ENCODE results near the gene HELLS. TPM values are rescaled to one million over a fixed set of nuclear protein-coding genes. Genes with fewer than 3 reads are reported as not detected.

Gene HELLS
- total RNA-seq (2021) = 177 and 181 TPM in 2 replicates
- percentile 95 among the genes with signal in this experiment for Bru-seq, nascent RNA
- percentile 98 among the genes with signal in this experiment for BruChase-seq, experiment 1, labeled RNA remaining after a 2-hour chase
- percentile 98 among the genes with signal in this experiment for BruChase-seq, experiment 2, labeled RNA remaining after a 6-hour chase
- long read RNA-seq, transcript HELLS-202 (22 exons, 3,099 nt) = major isoform, 35 of 103 reads
- long read RNA-seq, partial matches to known transcripts = 15 of 103 reads
- long read RNA-seq, other reads (novel, unspliced or antisense) = 50 of 103 reads

- H3K27ac ChIP-seq (ENCODE audit: low read depth, low read length, poor library complexity, severe bottlenecking) = peak within 1 kb of the TSS; percentile 90
- peak; percentile 90 for DNase-seq (ENCODE audit: low spot score)
- no TSS peak for BruUV-seq (replicated peaks)
- ChIA-PET POLR2A (ENCODE audit: low non-redundant PET) (interaction anchor here (0.5 kb wide), 1 partner anchor 20 kb away, joined by 3 read pairs; no protein-coding TSS in a partner anchor), CTCF (interaction anchor here (0.5 kb wide), 1 partner anchor 1697 kb away, joined by 4 read pairs; the partner anchor contains the start of gene EXOC6)
- peak within 1 kb of the TSS; percentile 90 for H3K4me3 ChIP-seq (ENCODE audit: low read depth, low read length, poor library complexity, severe bottlenecking)
- TF ChIP-seq, protein P1, sequence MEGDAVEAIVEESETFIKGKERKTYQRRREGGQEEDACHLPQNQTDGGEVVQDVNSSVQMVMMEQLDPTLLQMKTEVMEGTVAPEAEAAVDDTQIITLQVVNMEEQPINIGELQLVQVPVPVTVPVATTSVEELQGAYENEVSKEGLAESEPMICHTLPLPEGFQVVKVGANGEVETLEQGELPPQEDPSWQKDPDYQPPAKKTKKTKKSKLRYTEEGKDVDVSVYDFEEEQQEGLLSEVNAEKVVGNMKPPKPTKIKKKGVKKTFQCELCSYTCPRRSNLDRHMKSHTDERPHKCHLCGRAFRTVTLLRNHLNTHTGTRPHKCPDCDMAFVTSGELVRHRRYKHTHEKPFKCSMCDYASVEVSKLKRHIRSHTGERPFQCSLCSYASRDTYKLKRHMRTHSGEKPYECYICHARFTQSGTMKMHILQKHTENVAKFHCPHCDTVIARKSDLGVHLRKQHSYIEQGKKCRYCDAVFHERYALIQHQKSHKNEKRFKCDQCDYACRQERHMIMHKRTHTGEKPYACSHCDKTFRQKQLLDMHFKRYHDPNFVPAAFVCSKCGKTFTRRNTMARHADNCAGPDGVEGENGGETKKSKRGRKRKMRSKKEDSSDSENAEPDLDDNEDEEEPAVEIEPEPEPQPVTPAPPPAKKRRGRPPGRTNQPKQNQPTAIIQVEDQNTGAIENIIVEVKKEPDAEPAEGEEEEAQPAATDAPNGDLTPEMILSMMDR (conservative IDR thresholded peaks at IDR 0.05; ENCODE audit: low read depth, low read length) = no peak
- no peak for TF ChIP-seq EZH2 (IDR thresholded peaks at IDR 0.05; ENCODE audit: borderline replicate concordance, low read depth, low read length, poor library complexity, severe bottlenecking)
- intact Hi-C loops (cut with micrococcal nuclease; ENCODE audit: unreplicated experiment) = no loop called here
- H3K9me3 ChIP-seq (ENCODE audit: low read depth, low read length, poor library complexity, severe bottlenecking) = no peaks in the 10 kb centered on the region
- no peaks in the 10 kb centered on the region for H3K27me3 ChIP-seq (replicated peaks; ENCODE audit: insufficient read depth, low read depth, low read length, poor library complexity)
- peaks cover 21% of the 10 kb centered on the region for H3K36me3 ChIP-seq (ENCODE audit: insufficient read depth, low read length, poor library complexity, severe bottlenecking)
- H3K4me1 ChIP-seq (ENCODE audit: insufficient read depth, low read length, poor library complexity, severe bottlenecking) = peaks cover 12% of the 10 kb centered on the region
These were observed at the start of gene HELLS for GRCh38 chr10:94545391-94546048. TSS of gene HELLS (plus strand) at chr10:94545788. CDS start at chr10:94545922, 134 bp downstream.

- ChIA-PET CTCF (no interaction called here), POLR2A (ENCODE audit: low non-redundant PET) (no interaction called here)
- DNase-seq (ENCODE audit: low spot score) = no peak
- H3K36me3 ChIP-seq (ENCODE audit: insufficient read depth, low read length, poor library complexity, severe bottlenecking) = no peaks in the 10 kb centered on the region
- no peak overlapping the region for H3K4me3 ChIP-seq (ENCODE audit: low read depth, low read length, poor library complexity, severe bottlenecking)
- H3K9me3 ChIP-seq (ENCODE audit: low read depth, low read length, poor library complexity, severe bottlenecking) = no peaks in the 10 kb centered on the region
- intact Hi-C loops (cut with micrococcal nuclease; ENCODE audit: unreplicated experiment) = no loop called here
- H3K4me1 ChIP-seq (ENCODE audit: insufficient read depth, low read length, poor library complexity, severe bottlenecking) = no peaks in the 10 kb centered on the region
- TF ChIP-seq EZH2 (IDR thresholded peaks at IDR 0.05; ENCODE audit: borderline replicate concordance, low read depth, low read length, poor library complexity, severe bottlenecking) = no peak
- TF ChIP-seq, protein P1 (conservative IDR thresholded peaks at IDR 0.05; ENCODE audit: low read depth, low read length) = no peak
- H3K27me3 ChIP-seq (replicated peaks; ENCODE audit: insufficient read depth, low read depth, low read length, poor library complexity) = no peaks in the 10 kb centered on the region
- H3K27ac ChIP-seq (ENCODE audit: low read depth, low read length, poor library complexity, severe bottlenecking) = no peak overlapping the region
- no TSS peak for BruUV-seq (replicated peaks)
These were observed 49.6 kb upstream of the HELLS start for GRCh38 chr10:94496010-94496409.

GRCh38 chr10:94496646-94497045, 48.9 kb upstream of the HELLS start:
- H3K27me3 ChIP-seq (replicated peaks; ENCODE audit: insufficient read depth, low read depth, low read length, poor library complexity) = no peaks in the 10 kb centered on the region
- no peak overlapping the region for H3K4me3 ChIP-seq (ENCODE audit: low read depth, low read length, poor library complexity, severe bottlenecking)
- H3K9me3 ChIP-seq (ENCODE audit: low read depth, low read length, poor library complexity, severe bottlenecking) = no peaks in the 10 kb centered on the region
- no peaks in the 10 kb centered on the region for H3K4me1 ChIP-seq (ENCODE audit: insufficient read depth, low read length, poor library complexity, severe bottlenecking)
- ChIA-PET CTCF (no interaction called here), POLR2A (ENCODE audit: low non-redundant PET) (no interaction called here)
- no peak for DNase-seq (ENCODE audit: low spot score)
- TF ChIP-seq, protein P1 (conservative IDR thresholded peaks at IDR 0.05; ENCODE audit: low read depth, low read length) = no peak
- no peak for TF ChIP-seq EZH2 (IDR thresholded peaks at IDR 0.05; ENCODE audit: borderline replicate concordance, low read depth, low read length, poor library complexity, severe bottlenecking)
- H3K27ac ChIP-seq (ENCODE audit: low read depth, low read length, poor library complexity, severe bottlenecking) = no peak overlapping the region
- BruUV-seq (replicated peaks) = no TSS peak
- intact Hi-C loops (cut with micrococcal nuclease; ENCODE audit: unreplicated experiment) = no loop called here
- no peaks in the 10 kb centered on the region for H3K36me3 ChIP-seq (ENCODE audit: insufficient read depth, low read length, poor library complexity, severe bottlenecking)
